HepG2 (cell line): Measurements from ENCODE around the gene DBX2. TPM values are rescaled to one million over a fixed set of nuclear protein-coding genes. Genes with fewer than 3 reads are reported as not detected.
"Not testable (repeated sequence)": the region's sequence is repeated elsewhere in the genome, so short reads cannot be mapped to it uniquely, and the experiment has no call there.

ENCODE experiments used
- ATAC-seq: fragments of 200-7000 bp; cut with Tn5 transposase; 3 replicates; pipeline ENCODE4 v1.9.1; 2020; ENCODE audit warnings: mild to moderate bottlenecking, moderate library complexity
- BruUV-seq: library from RNA; stranded (reverse); fragments of 400-500 nt; replicated peaks from 2 replicates; lab custom pipeline; 2021; lab: Mats Ljungman, UMichigan
- CTCF ChIA-PET: fragments of 300-600 bp; formaldehyde crosslinking; extraction: SDS; loops from one replicate; lab custom pipeline; 2021; ENCODE audit warnings: low total read pairs, inconsistent platforms, low intra/inter-chr PET ratio; lab: Yijun Ruan, JAX
- POLR2A ChIA-PET: fragments of 350-600 bp; sonication (Branson Sonifier 250); formaldehyde crosslinking; loops from one replicate; lab custom pipeline; 2020; ENCODE audit warnings: antibody characterized with exemption, inconsistent platforms; lab: Yijun Ruan, JAX
- DNase-seq: peaks from one replicate; pipeline ENCODE4 v3.0.0-alpha.2; 2015; ENCODE audit warnings: low spot score
- FAIRE-seq: peaks from 3 replicates; lab custom pipeline; 2011; peaks lifted over from hg19 to GRCh38; lab: Jason Lieb, UNC
- H2AFZ ChIP-seq: one replicate; pipeline ENCODE4 v1.6.1; 2011; ENCODE audit warnings: low read length, inconsistent platforms
- H3K27ac ChIP-seq: fragments of 300-600 bp; 3 replicates; pipeline ENCODE4 v1.8.0; 2011; ENCODE audit warnings: mixed run types, mild to moderate bottlenecking, mixed read lengths, low read length, inconsistent platforms; ENCODE audit not compliant: insufficient read depth; ENCODE audit errors: extremely low read length
- H3K27me3 ChIP-seq, 2 experiments: fragments of 200-600 bp in 1 of 2; 2 replicates in 1 of 2; 3 replicates in 1 of 2; pipeline versions ENCODE4 v1.6.0 to v1.8.0; 2011; ENCODE audit warnings: low read length in 2 of 2, mild to moderate bottlenecking in 2 of 2, moderate library complexity in 2 of 2, inconsistent platforms in 1 of 2; ENCODE audit not compliant: insufficient read depth in 2 of 2, control insufficient read depth in 1 of 2
- H3K36me3 ChIP-seq, 2 experiments: fragments of 200-600 bp in 1 of 2; replicated peaks in 1 of 2; 2 replicates in 1 of 2; 3 replicates in 1 of 2; pipeline versions ENCODE4 v1.5.1 to v1.8.0; 2011; ENCODE audit warnings: low read length in 2 of 2, inconsistent platforms in 1 of 2; ENCODE audit not compliant: insufficient read depth in 2 of 2, control insufficient read depth in 1 of 2
- H3K4me1 ChIP-seq: 2 replicates; pipeline ENCODE4 v1.5.1; 2012; ENCODE audit warnings: low read length, inconsistent platforms; ENCODE audit not compliant: insufficient read depth
- H3K4me2 ChIP-seq: 2 replicates; pipeline ENCODE4 v1.6.0; 2011; ENCODE audit warnings: low read depth, low read length, inconsistent platforms
- H3K4me3 ChIP-seq, 3 experiments: fragments of 200-600 bp in 1 of 3; sonication (generic), shearing (Covaris generic) in 1 of 3; replicated peaks in 1 of 3; 2 replicates each; pipeline ENCODE4 v1.5.1; 2011 to 2016; ENCODE audit warnings: low read length in 3 of 3, inconsistent platforms in 2 of 3, low read depth in 2 of 3, mild to moderate bottlenecking in 2 of 3, control low read depth in 1 of 3, mixed read lengths in 1 of 3; ENCODE audit not compliant: insufficient read depth in 1 of 3
- H3K79me2 ChIP-seq: one replicate; pipeline ENCODE4 v1.6.1; 2011; ENCODE audit warnings: low read length, inconsistent platforms; ENCODE audit not compliant: insufficient read depth
- H3K9ac ChIP-seq: 2 replicates; pipeline ENCODE4 v1.6.0; 2011; ENCODE audit warnings: mild to moderate bottlenecking, low read depth, low read length, inconsistent platforms; ENCODE audit not compliant: insufficient read depth
- H3K9me3 ChIP-seq: 2 replicates; pipeline ENCODE4 v1.5.1; 2012; ENCODE audit warnings: mild to moderate bottlenecking, low read length
- H4K20me1 ChIP-seq: 2 replicates; pipeline ENCODE4 v1.6.0; 2011; ENCODE audit warnings: inconsistent platforms, mild to moderate bottlenecking, low read length, moderate library complexity; ENCODE audit not compliant: insufficient read depth
- BRF2 ChIP-seq: sonication (generic); formaldehyde crosslinking; IDR thresholded peaks from 2 replicates; pipeline ENCODE4 v1.8.1; 2022; ENCODE audit warnings: mild to moderate bottlenecking, missing genetic modification reagents
- CBFB ChIP-seq: sonication (generic); formaldehyde crosslinking; IDR thresholded peaks from 2 replicates; pipeline ENCODE4 v1.4.0; 2020; ENCODE audit warnings: missing genetic modification reagents
- HDAC2 ChIP-seq: sonication (generic); formaldehyde crosslinking; IDR thresholded peaks from 2 replicates; pipeline ENCODE4 v1.4.0; 2020; ENCODE audit warnings: missing genetic modification reagents
- SMARCC2 ChIP-seq: fragments of 450-650 bp; IDR thresholded peaks from 2 replicates; pipeline ENCODE4 v1.6.1; 2017; ENCODE audit warnings: antibody characterized with exemption, mild to moderate bottlenecking
- ZNF704 ChIP-seq: sonication (generic); formaldehyde crosslinking; IDR thresholded peaks from 2 replicates; pipeline ENCODE4 v1.8.1; 2023; ENCODE audit warnings: mild to moderate bottlenecking, inconsistent platforms, moderate library complexity, missing genetic modification reagents, borderline replicate concordance
- WGBS: methylation state at CpG from one replicate; pipeline ENCODE4 v1.1.6; 2017; ENCODE audit warnings: low lambda C conversion rate; 5-methylcytosine and 5-hydroxymethylcytosine counted together
- in situ Hi-C: cut with HindIII; loops from 2 replicates; pipeline ENCODE4 v1.10.0; 2017; ENCODE audit warnings: low pct_unique_long_range_greater_than_20kb; ENCODE audit not compliant: extremely low pct_ligation_motif_present
- intact Hi-C: fragments of 100-400 bp; cut with micrococcal nuclease; formaldehyde crosslinking; loops from one replicate; pipeline ENCODE4 v1.10.0; 2022; ENCODE audit not compliant: unreplicated experiment
- polyA plus RNA-seq, 8 experiments: library from polyadenylated mRNA; depleted of rRNA in 3 of 8; stranded (reverse) in 7 of 8; unstranded in 1 of 8; fragments of >200 nt; fragmentation: Illumina TruSeq in 4 of 8; extraction: Trizol in 4 of 8; gene quantifications; 2 replicates each; pipeline versions ENCODE4 v1.2.1 to v1.2.3, GENCODE V29; 2011 to 2016; ENCODE audit warnings: low read depth in 4 of 8, missing spikeins in 1 of 8, mixed read lengths in 1 of 8; ENCODE audit not compliant: insufficient read depth in 1 of 8
- total RNA-seq, 5 experiments: library from RNA; depleted of rRNA; stranded (reverse); fragments of >200 nt; fragmentation: Illumina TruSeq; extraction: Trizol; gene quantifications; 2 replicates each; pipeline ENCODE4 v1.2.3, GENCODE V29; 2016; ENCODE audit warnings: low read depth in 1 of 5

Gene DBX2
- total and polyA plus RNA-seq, 2 of the 13 experiments (the other 11 are each of a cell fraction or from before 2014, with no cell fraction given), result not detected

- TF ChIP-seq ZNF704 (CRISPR knock-in tag), result no peak
- no peak for TF ChIP-seq BRF2 (CRISPR knock-in tag)
Measured at GRCh38 chr12:44999355-44999754, 51.5 kb downstream of the DBX2 start (continued).

GRCh38 chr12:44993161-44993560 lies 57.7 kb downstream of the DBX2 start:
- Histone ChIP-seq H2AFZ (no peak overlapping the region), H3K36me3 (no peaks in the 10 kb centered on the region), H3K27me3 (no peaks in the 10 kb centered on the region), H3K79me2 (no peaks in the 10 kb centered on the region), H3K9me3 (no peaks in the 10 kb centered on the region), H4K20me1 (no peaks in the 10 kb centered on the region; the same call in 1 of the 2 replicates), H3K4me3 (no peak overlapping the region), H3K27ac (no peak overlapping the region), H3K4me2 (no peak overlapping the region), H3K4me1 (no peaks in the 10 kb centered on the region), H3K9ac (no peak overlapping the region)
- ChIA-PET CTCF (no interaction called here), POLR2A (no interaction called here)
- DNase-seq (no peak), ATAC-seq (no peak), FAIRE-seq (no peak)
- no peak for TF ChIP-seq HDAC2
- no peak for TF ChIP-seq SMARCC2
- no peak for TF ChIP-seq CBFB
- in situ Hi-C loops (no loop called here), intact Hi-C loops (no loop called here)
- WGBS, result 0% methylated on average over 1 of the region's 1 CpG
- no TSS peak for BruUV-seq

- DNase-seq, intact Hi-C loops, H3K79me2 ChIP-seq, BruUV-seq, H3K27ac ChIP-seq, H3K4me2 ChIP-seq, FAIRE-seq, H3K4me1 ChIP-seq, H2AFZ ChIP-seq, ATAC-seq, H3K9me3 ChIP-seq, H3K9ac ChIP-seq, H4K20me1 ChIP-seq, H3K4me3 ChIP-seq, POLR2A ChIA-PET, CTCF ChIA-PET, H3K36me3 ChIP-seq, H3K27me3 ChIP-seq, in situ Hi-C loops: not testable (repeated sequence)
- WGBS, result 57% methylated on average over 10 of the region's 10 CpGs
Measured at GRCh38 chr12:44984863-44985262, 66.0 kb downstream of the DBX2 start.
